ENCODE measurements around the gene CELA3B.
"Not testable (repeated sequence)": the region's sequence is repeated elsewhere in the genome, so short reads cannot be mapped to it uniquely, and the experiment has no call there.

Gene CELA3B

GRCh38 chr1:22018583-22019559 is 42.0 kb downstream of the CELA3B start:
- DNase-seq: no peak

GRCh38 chr1:22021061-22021460 is 44.2 kb downstream of the CELA3B start:
- DNase-seq: no peak

- no peak for DNase-seq
Measured at GRCh38 chr1:22024485-22025367, 47.9 kb downstream of the CELA3B start.

GRCh38 chr1:22025368-22026155 is 48.7 kb downstream of the CELA3B start:
- peak; percentile 80 for DNase-seq

- DNase-seq: no peak
Measured at GRCh38 chr1:22026924-22027289, 50.1 kb downstream of the CELA3B start.

- DNase-seq: no peak
Measured at GRCh38 chr1:22030057-22030456, 53.2 kb downstream of the CELA3B start.

- DNase-seq: no peak
Measured at GRCh38 chr1:22030473-22030872, 53.7 kb downstream of the CELA3B start.

GRCh38 chr1:22031214-22031962 is 54.6 kb downstream of the CELA3B start:
- no peak for DNase-seq

GRCh38 chr1:22034834-22035233 is 58.0 kb downstream of the CELA3B start:
- DNase-seq: not testable (repeated sequence)

GRCh38 chr1:22037520-22037919 is 60.7 kb downstream of the CELA3B start:
- no peak for DNase-seq

GRCh38 chr1:22038036-22038435 is 61.2 kb downstream of the CELA3B start:
- no peak for DNase-seq

Data from NCI-H1436 treated with DMSO at 0.1 percent for 48 hours (cell line).